ENCODE results near the gene CHERP.
"Not testable (repeated sequence)": the region's sequence is repeated elsewhere in the genome, so short reads cannot be mapped to it uniquely, and the experiment has no call there.

Gene CHERP

DNA sequence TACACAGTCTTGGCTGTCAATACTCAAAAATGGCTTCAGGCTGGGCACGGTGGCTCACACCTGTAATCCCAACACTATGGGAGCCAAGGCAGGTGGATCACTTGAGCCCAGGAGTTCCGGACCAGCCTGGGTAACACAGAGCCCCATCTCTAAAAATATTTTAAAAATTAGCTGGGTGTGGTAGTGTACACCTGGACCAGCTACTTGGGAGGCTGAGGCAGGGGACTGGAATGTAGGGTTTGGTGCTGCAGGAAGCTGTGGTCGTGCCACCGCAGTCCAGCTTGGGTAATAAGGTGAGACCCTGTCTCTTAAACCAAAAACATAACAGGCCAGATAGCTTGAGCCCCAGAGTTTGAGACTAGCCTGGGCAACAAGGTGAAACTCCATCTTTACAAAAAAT lies 6.7 kb upstream of the CHERP start:
- TF ChIP-seq CTCF (IDR thresholded peaks at IDR 0.05; ENCODE audit: extremely low read depth, missing control alignments), result no peak

DNA sequence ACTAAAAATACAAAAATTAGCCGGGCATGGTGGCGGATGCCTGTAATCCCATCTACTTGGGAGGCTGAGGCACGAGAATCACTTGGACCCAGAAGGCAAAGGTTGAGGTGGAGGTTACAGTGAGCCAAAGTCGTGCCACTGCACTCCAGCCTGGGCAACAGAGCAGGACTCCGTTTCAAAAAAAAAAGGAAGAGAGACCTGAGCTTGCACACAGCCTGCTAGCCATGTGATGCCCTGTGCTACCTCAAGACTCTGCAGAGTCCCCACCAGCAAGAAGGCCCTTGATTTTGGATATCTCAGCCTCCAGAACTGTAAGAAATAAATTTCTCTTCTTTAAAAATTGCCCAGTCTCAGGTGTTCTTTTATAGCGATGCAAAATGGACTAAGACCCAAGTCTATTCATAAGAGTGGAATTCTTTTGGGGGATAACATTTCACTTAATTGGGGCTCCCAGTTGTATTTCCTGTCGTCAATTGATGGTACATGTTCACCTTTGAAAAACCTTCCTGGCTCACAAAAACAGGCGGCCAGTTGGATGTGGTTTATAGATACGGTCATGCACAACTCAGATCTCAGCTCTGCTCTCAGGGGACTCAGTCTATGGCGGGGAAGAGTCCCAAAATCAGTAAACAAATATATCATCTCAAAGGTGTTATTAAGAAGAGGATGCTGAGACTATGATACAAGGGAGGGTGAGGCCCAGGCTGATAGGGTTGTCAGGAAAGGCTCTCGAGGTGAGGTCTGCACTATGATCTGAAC lies 2.4 kb upstream of the CHERP start:
- TF ChIP-seq CTCF (IDR thresholded peaks at IDR 0.05; ENCODE audit: extremely low read depth, missing control alignments), result no peak
- DNase-seq (ENCODE audit: low spot score), result peak; percentile 24

More for the DNA sequence above, 6.7 kb upstream of the CHERP start:
- no peak for DNase-seq (ENCODE audit: low spot score)

DNA sequence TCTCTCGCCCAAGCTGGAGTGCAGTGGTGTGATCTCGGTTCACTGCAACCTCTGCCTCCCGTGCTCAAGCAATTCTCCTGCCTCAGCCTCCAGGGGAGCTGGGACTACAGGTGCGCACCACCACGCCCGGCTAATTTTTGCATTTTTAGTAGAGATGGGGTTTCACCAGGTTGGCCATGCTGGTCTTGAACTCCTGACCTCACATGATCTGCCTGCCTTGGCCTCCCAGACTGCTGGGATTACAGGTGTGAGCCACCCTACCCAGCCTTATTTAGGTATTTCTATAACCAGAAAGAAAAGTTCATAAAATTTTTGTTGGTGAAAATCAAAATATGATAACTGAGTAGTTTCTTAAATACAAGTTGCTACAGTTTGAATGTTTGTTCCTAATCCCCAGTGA lies 1.5 kb upstream of the CHERP start:
- DNase-seq (ENCODE audit: low spot score), result not testable (repeated sequence)

- DNase-seq (ENCODE audit: low spot score), result no peak
- TF ChIP-seq CTCF (IDR thresholded peaks at IDR 0.05; ENCODE audit: extremely low read depth, missing control alignments), result no peak
These were observed 754 bp upstream of the CHERP start for GRCh38 chr19:16542910-16543472.

GRCh38 chr19:16541526-16542044 lies 652 bp downstream of the CHERP start:
- no peak for DNase-seq (ENCODE audit: low spot score)
- TF ChIP-seq CTCF (IDR thresholded peaks at IDR 0.05; ENCODE audit: extremely low read depth, missing control alignments), result no peak

- DNase-seq (ENCODE audit: low spot score), result no peak
- no peak for TF ChIP-seq CTCF (IDR thresholded peaks at IDR 0.05; ENCODE audit: extremely low read depth, missing control alignments)
These were observed 1.3 kb downstream of the CHERP start for GRCh38 chr19:16540948-16541347.

- peak; percentile 19 for DNase-seq (ENCODE audit: low spot score)
- TF ChIP-seq CTCF (IDR thresholded peaks at IDR 0.05; ENCODE audit: extremely low read depth, missing control alignments), result no peak
These were observed 5.1 kb downstream of the CHERP start for GRCh38 chr19:16537111-16537510.
